Right lobe of liver (tissue), 6 donors: ENCODE measurements around the gene UBE2M. TPM values are rescaled to one million over a fixed set of nuclear protein-coding genes. Genes with fewer than 3 reads are reported as not detected.

ENCODE experiments used
- ATAC-seq, 4 donors: fragments of 200-7000 bp; cut with Tn5 transposase; one replicate each; pipeline ENCODE4 v1.9.1; 2020; ENCODE audit warnings: mild to moderate bottlenecking in 4 of 4, moderate library complexity in 4 of 4
- DNase-seq, 3 donors: peaks; one replicate each; pipeline ENCODE4 v3.0.0-alpha.2; 2020
- H3K27ac ChIP-seq, 3 donors: fragments of 200-600 bp; one replicate each; pipeline ENCODE4 v1.8.0; 2022
- H3K27me3 ChIP-seq, 2 donors: fragments of 200-600 bp; one replicate each; pipeline ENCODE4 v1.8.0; 2022
- H3K36me3 ChIP-seq, 4 donors: fragments of 200-600 bp; sonication (generic) in 1 of 4; one replicate each; pipeline versions ENCODE4 v1.5.1 to v1.8.0; 2017 to 2022; ENCODE audit warnings: control low read depth in 1 of 4
- H3K4me1 ChIP-seq, 4 donors: fragments of 200-600 bp; sonication (generic) in 1 of 4; one replicate each; pipeline versions ENCODE4 v1.5.1 to v1.8.0; 2017 to 2022; ENCODE audit warnings: control low read depth in 1 of 4
- H3K4me3 ChIP-seq, 3 donors: fragments of 200-600 bp; one replicate each; pipeline ENCODE4 v1.8.0; 2022
- H3K9me3 ChIP-seq, 4 donors: fragments of 200-600 bp; sonication (generic) in 1 of 4; one replicate each; pipeline versions ENCODE4 v1.5.1 to v1.8.0; 2017 to 2022; ENCODE audit warnings: control low read depth in 1 of 4
- CTCF ChIP-seq, 4 donors: fragments of 200-600 bp in 3 of 4; fragments of 450-650 bp in 1 of 4; IDR thresholded peaks; one replicate each; pipeline versions ENCODE4 v1.5.1 to v1.8.0; 2016 to 2022; ENCODE audit warnings: antibody characterized with exemption in 4 of 4, mild to moderate bottlenecking in 2 of 4
- POLR2A ChIP-seq: fragments of 450-650 bp; IDR thresholded peaks from one replicate; pipeline ENCODE4 v1.6.1; 2017; ENCODE audit warnings: antibody characterized with exemption, mild to moderate bottlenecking
- WGBS: methylation state at CpG from one replicate; pipeline ENCODE4 v1.1.6; 2018; ENCODE audit warnings: low coverage, low lambda C conversion rate; ENCODE audit not compliant: insufficient coverage; ENCODE audit errors: missing lambda C conversion rate; 5-methylcytosine and 5-hydroxymethylcytosine counted together
- intact Hi-C, 2 donors: fragments of 100-400 bp; cut with DNase I; formaldehyde crosslinking; loops; one replicate each; pipeline versions ENCODE4 v1.11.2 to v1.14.1; 2022
- total RNA-seq, 6 experiments: library from RNA; depleted of rRNA in 2 of 6; stranded (reverse); fragments of >200 nt in 2 of 6; fragmentation: NEBNext Ultra II Directional in 3 of 6; extraction: Animal tissue kit (Norgen Biotek cat#: 25700) in 3 of 6; gene quantifications; one replicate each; pipeline versions ENCODE4 v1.1.0 to v1.2.4, GENCODE V29; 2016 to 2023
- donor health status: DM: no; HTN: yes; CAD: no.
- donor health status: DM: no; HTN: no; CAD: no.
- donor health status: DM: no; HTN: no; CAD: no.
- donor health status: DM: no; HTN: yes; CAD: no.
- donor health status: DM: no; HTN: yes; CAD: no.

The UBE2M gene
- total RNA-seq, 6 experiments from 2014 or later: 16.0 to 23.5 (median 20.7) TPM

- Histone ChIP-seq H3K4me1 (no peaks in the 10 kb centered on the region), H3K27me3 (no peaks in the 10 kb centered on the region), H3K36me3 (no peaks in the 10 kb centered on the region), H3K9me3 (no peaks in the 10 kb centered on the region), H3K27ac (no peak overlapping the region), H3K4me3 (no peak overlapping the region)
- ATAC-seq: no peak
- TF ChIP-seq POLR2A (no peak), CTCF (IDR thresholded peaks at IDR 0.05) (no peak)
- WGBS: 42% methylated on average over 3 of the region's 3 CpGs
- DNase-seq: no peak
- intact Hi-C loops: no loop called here
These were observed 29.0 kb downstream of the UBE2M start for GRCh38 chr19:58529405-58529804.

GRCh38 chr19:58522709-58523108, 35.7 kb downstream of the UBE2M start:
- ATAC-seq: no peak
- intact Hi-C loops: no loop called here
- TF ChIP-seq POLR2A (no peak), CTCF (IDR thresholded peaks at IDR 0.05) (no peak)

GRCh38 chr19:58521651-58522050, 36.8 kb downstream of the UBE2M start:
- Histone ChIP-seq H3K9me3 (no peaks in the 10 kb centered on the region), H3K4me1 (peaks cover 0 to 18% (median 8%) of the 10 kb centered on the region in 4 donors), H3K27me3 (no peaks in the 10 kb centered on the region), H3K4me3 (no peak overlapping the region), H3K27ac (no peak overlapping the region), H3K36me3 (peaks cover 0 to 6% (median 3%) of the 10 kb centered on the region in 4 donors)
- WGBS: 69% methylated on average over 4 of the region's 4 CpGs
- ATAC-seq (no peak), DNase-seq (no peak)
- intact Hi-C loops: no loop called here
- TF ChIP-seq POLR2A: no peak
- no peak for TF ChIP-seq CTCF (IDR thresholded peaks at IDR 0.05)

More at GRCh38 chr19:58522709-58523108, 35.7 kb downstream of the UBE2M start:
- peaks cover 0 to 18% (median 8%) of the 10 kb centered on the region in 4 donors for H3K4me1 ChIP-seq
- WGBS: 92% methylated on average over 3 of the region's 3 CpGs
- no peak overlapping the region for H3K4me3 ChIP-seq
- H3K27me3 ChIP-seq: no peaks in the 10 kb centered on the region
- H3K36me3 ChIP-seq: no peaks in the 10 kb centered on the region
- H3K9me3 ChIP-seq: no peaks in the 10 kb centered on the region
- H3K27ac ChIP-seq: no peak overlapping the region
- DNase-seq: no peak

GRCh38 chr19:58520257-58520599, 38.2 kb downstream of the UBE2M start:
- Histone ChIP-seq H3K36me3 (peaks cover 0 to 8% (median 4%) of the 10 kb centered on the region in 4 donors), H3K4me3 (peak overlapping the region; percentile 68 to 94 (median 84)), H3K27me3 (no peaks in the 10 kb centered on the region), H3K4me1 (peaks cover 0 to 18% (median 8%) of the 10 kb centered on the region in 4 donors), H3K9me3 (no peaks in the 10 kb centered on the region), H3K27ac (peak overlapping the region; percentile 76 to 91 (median 82))
- ATAC-seq (no peak), DNase-seq (no peak)
- 8% methylated on average over 5 of the region's 7 CpGs for WGBS
- intact Hi-C loops: no loop called here
- TF ChIP-seq POLR2A (no peak), CTCF (IDR thresholded peaks at IDR 0.05) (no peak)
